KOPT-K1 (cell line): ENCODE results near the gene MCF2L2.
"Not testable (repeated sequence)": the region's sequence is repeated elsewhere in the genome, so short reads cannot be mapped to it uniquely, and the experiment has no call there.

Source experiments
- H3K27ac ChIP-seq: fragments of 200-600 bp; sonication (generic); 2 replicates; pipeline ENCODE4 v1.5.1; 2016; ENCODE audit warnings: antibody characterized with exemption, mild to moderate bottlenecking, low read depth, low read length; ENCODE audit not compliant: poor library complexity, severe bottlenecking
- H3K36me3 ChIP-seq: fragments of 200-600 bp; sonication (generic); 2 replicates; pipeline ENCODE4 v1.5.1; 2017; ENCODE audit warnings: antibody characterized with exemption, mild to moderate bottlenecking, low read length, moderate library complexity; ENCODE audit not compliant: insufficient read depth
- H3K9me3 ChIP-seq: fragments of 200-600 bp; sonication (generic); 2 replicates; pipeline ENCODE4 v1.5.1; 2017; ENCODE audit warnings: antibody characterized with exemption, low read length, mild to moderate bottlenecking; ENCODE audit not compliant: insufficient read depth, poor library complexity, severe bottlenecking

Gene MCF2L2

GRCh38 chr3:183192650-183193300 lies 235.6 kb downstream of the MCF2L2 start:
- no peaks in the 10 kb centered on the region for H3K9me3 ChIP-seq
- no peak overlapping the region for H3K27ac ChIP-seq
- H3K36me3 ChIP-seq: no peaks in the 10 kb centered on the region

DNA sequence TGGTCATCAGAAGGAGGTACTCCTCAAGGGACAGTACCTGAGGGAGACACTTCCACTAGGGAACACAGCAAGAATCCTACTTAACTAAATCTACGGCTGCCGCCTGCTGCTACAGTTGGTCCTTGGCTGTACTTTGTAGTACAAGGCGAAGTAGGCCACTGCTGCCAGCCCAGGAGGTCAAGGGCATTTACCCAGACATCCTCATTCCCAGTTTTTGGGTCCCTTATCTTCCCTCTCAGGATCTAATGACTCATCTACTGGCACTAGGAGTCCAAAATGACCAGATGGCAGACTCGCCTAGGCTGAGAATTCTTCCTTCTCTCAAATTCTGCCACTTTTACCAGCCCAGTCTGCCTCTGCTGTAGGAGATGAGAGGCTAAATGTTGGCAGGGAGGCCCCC lies 238.8 kb downstream of the MCF2L2 start:
- no peaks in the 10 kb centered on the region for H3K36me3 ChIP-seq
- no peaks in the 10 kb centered on the region for H3K9me3 ChIP-seq
- H3K27ac ChIP-seq: no peak overlapping the region

DNA sequence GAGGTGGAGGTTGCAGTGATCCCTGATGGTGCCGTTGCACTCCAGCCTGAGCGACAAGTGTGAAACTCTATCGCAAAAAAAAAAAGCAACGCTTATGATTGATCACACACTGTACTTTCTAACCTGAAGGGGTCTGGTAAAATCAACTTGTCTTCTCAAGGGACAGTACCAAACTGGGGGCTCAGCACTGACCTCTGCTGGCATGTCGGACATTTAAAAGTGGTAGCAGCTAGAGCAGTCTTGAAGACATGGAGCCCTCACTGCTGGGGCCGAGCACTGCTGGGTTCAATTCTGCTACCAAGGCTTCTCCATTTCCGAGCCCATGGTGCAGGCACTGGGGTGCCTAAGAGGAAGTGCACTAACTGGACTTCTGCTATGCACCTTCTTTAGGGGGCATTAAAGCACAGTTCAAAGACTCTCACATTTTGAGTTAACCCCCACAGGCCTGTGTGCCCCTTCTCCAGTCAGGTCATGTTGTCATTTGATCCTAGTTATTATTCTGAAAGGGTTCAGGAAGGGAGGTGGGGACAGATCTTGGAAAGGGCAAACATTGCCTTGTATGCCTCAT lies 239.4 kb downstream of the MCF2L2 start:
- Histone ChIP-seq H3K9me3 (no peaks in the 10 kb centered on the region), H3K27ac (no peak overlapping the region), H3K36me3 (no peaks in the 10 kb centered on the region)

- no peaks in the 10 kb centered on the region for H3K9me3 ChIP-seq
- no peak overlapping the region for H3K27ac ChIP-seq
- H3K36me3 ChIP-seq: no peaks in the 10 kb centered on the region
Measured at GRCh38 chr3:183185696-183186095, 242.7 kb downstream of the MCF2L2 start.

- H3K27ac ChIP-seq: no peak overlapping the region
- no peaks in the 10 kb centered on the region for H3K36me3 ChIP-seq
- no peaks in the 10 kb centered on the region for H3K9me3 ChIP-seq
Measured at GRCh38 chr3:183182732-183183610, 245.4 kb downstream of the MCF2L2 start.

DNA sequence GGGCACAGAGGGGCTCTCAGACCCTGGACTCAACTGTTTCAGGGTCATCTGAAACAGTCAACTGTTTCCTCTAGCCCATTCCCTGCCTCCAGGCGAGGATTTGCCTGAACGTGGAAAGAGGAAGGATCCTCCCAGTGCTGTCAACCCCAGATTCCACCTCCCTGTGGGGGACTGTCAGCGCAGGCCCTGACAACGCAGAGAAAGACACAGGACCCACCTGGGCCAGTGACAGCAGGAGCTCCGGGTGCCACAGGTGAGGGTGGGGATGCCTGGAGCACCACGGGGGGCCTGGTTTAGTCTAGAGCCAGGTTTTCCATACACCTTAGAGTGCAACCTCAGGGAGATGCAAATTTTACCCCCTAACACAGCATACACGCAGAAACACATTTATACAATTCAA lies 246.3 kb downstream of the MCF2L2 start:
- Histone ChIP-seq H3K36me3 (no peaks in the 10 kb centered on the region), H3K9me3 (no peaks in the 10 kb centered on the region), H3K27ac (no peak overlapping the region)

DNA sequence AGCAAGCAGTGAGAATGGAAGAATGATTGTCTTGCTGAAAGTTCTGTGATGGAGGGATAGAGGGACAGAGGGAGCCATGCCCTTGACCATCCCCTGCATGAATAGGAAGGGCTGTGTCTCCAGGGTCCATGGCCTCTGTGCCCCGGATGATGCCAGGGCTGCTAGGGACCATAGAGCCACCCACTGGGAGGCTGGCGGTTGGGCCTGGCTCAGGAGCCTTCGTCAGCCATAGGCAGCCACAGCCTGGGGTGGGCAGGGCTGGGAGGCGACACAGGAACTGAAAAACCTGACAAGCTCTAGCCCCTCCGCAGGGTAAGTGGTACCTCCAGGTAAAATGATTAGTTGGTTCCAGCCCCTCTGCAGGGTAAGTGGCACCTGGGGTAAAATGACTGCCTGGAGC lies 246.8 kb downstream of the MCF2L2 start:
- Histone ChIP-seq H3K9me3 (no peaks in the 10 kb centered on the region), H3K36me3 (no peaks in the 10 kb centered on the region), H3K27ac (no peak overlapping the region)

- H3K27ac ChIP-seq: no peak overlapping the region
- no peaks in the 10 kb centered on the region for H3K36me3 ChIP-seq
- no peaks in the 10 kb centered on the region for H3K9me3 ChIP-seq
Measured at GRCh38 chr3:183180784-183181295, 247.6 kb downstream of the MCF2L2 start.

DNA sequence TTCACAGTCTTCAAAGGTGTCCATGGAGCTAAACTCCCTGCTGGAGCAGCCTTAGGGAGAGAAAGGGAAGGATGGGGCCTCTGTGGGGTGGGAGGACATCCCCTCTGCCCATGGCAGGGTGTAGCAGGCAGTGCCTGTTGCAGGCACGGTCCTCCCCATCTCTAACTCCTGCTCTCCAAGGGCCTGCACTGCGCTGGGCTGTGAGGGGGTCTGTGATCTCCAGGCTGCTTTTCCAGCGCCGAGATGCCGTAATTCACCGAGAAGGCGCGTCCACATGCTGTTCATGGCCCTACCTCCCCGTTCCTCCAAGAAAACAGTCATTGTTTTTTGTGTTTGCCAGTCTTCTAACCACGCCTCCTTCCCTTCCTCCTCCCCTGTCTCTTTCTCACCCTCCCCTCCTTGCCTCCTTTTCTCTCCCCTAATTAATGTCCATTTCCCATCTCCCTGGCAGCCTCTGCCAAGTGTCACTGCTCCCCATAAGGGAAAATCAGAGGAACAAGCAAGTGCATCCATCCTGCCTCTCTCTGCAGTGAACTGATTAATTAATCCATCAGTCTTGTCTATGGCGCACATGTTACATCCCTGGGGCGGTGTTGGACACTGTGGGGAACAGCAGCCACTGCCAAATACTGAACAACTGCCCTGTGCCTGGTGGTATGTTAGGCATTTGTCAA lies 248.2 kb downstream of the MCF2L2 start:
- Histone ChIP-seq H3K9me3 (no peaks in the 10 kb centered on the region), H3K36me3 (no peaks in the 10 kb centered on the region), H3K27ac (no peak overlapping the region)

DNA sequence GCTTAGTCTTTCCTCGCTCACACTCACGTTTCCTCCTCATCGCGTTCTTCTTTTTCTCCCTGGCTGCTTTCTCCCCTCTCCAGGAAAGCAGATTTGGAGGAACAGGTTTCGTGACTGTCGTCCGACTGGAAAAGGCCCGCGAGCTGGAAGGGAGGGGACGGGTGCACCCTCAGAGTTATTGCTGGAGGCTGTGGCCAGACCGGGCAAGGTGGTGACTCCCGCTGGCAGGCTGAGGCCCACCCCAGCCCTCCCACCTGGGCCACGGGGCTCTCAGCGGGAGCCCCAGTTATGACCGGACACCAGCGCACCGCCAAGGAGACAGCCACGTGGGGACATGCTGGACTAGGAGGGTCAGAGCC lies 248.9 kb downstream of the MCF2L2 start:
- not testable (repeated sequence) for H3K9me3 ChIP-seq, H3K27ac ChIP-seq, H3K36me3 ChIP-seq

- Histone ChIP-seq H3K36me3 (no peaks in the 10 kb centered on the region), H3K27ac (no peak overlapping the region), H3K9me3 (no peaks in the 10 kb centered on the region)
Measured at GRCh38 chr3:183178833-183179549, 249.4 kb downstream of the MCF2L2 start.

- Histone ChIP-seq H3K27ac (no peak overlapping the region), H3K9me3 (no peaks in the 10 kb centered on the region), H3K36me3 (no peaks in the 10 kb centered on the region)
Measured at GRCh38 chr3:183178512-183178832, 249.9 kb downstream of the MCF2L2 start.

- Histone ChIP-seq H3K9me3 (no peaks in the 10 kb centered on the region), H3K27ac (no peak overlapping the region), H3K36me3 (no peaks in the 10 kb centered on the region)
Measured at GRCh38 chr3:183172051-183172639, 256.3 kb downstream of the MCF2L2 start.

GRCh38 chr3:183167975-183168374 lies 260.4 kb downstream of the MCF2L2 start:
- H3K36me3 ChIP-seq, H3K9me3 ChIP-seq, H3K27ac ChIP-seq: not testable (repeated sequence)
